K562 (cell line): ENCODE results near the gene FAM219B. TPM values are rescaled to one million over a fixed set of nuclear protein-coding genes. Genes with fewer than 3 reads are reported as not detected.

Experiments used
- ATF1 ChIP-seq, 2 experiments: fragments of 450-650 bp in 1 of 2; IDR thresholded peaks; 2 replicates each; pipeline ENCODE4 v1.6.1; 2016; ENCODE audit warnings: missing compliant biosample characterization in 1 of 2, missing genetic modification characterization in 1 of 2
- CC2D1A ChIP-seq: fragments of 450-650 bp; IDR thresholded peaks from 2 replicates; pipeline ENCODE4 v1.6.1; 2017; ENCODE audit warnings: mild to moderate bottlenecking
- CHCHD3 ChIP-seq: fragments of 250-450 bp; sonication (Bioruptor Pico); IDR thresholded peaks from 2 replicates; pipeline ENCODE4 v2.1.2; 2022; ENCODE audit warnings: mild to moderate bottlenecking
- E2F8 ChIP-seq: fragments of 450-650 bp; IDR thresholded peaks from 2 replicates; pipeline ENCODE4 v1.7.1; 2018; ENCODE audit warnings: mild to moderate bottlenecking, low read depth; ENCODE audit not compliant: partially characterized antibody
- EGR1 ChIP-seq: fragments of 450-650 bp; conservative IDR thresholded peaks from 2 replicates; pipeline ENCODE4 v1.6.1; 2017; ENCODE audit warnings: mild to moderate bottlenecking
- ESRRB ChIP-seq: fragments of 250-450 bp; sonication (Bioruptor Pico); IDR thresholded peaks from 2 replicates; pipeline ENCODE4 v1.5.0; 2020; ENCODE audit warnings: mild to moderate bottlenecking, moderate library complexity, borderline replicate concordance
- ETV5 ChIP-seq: sonication (generic); formaldehyde crosslinking; IDR thresholded peaks from 2 replicates; pipeline ENCODE4 v1.4.0; 2020; ENCODE audit warnings: low read depth, mild to moderate bottlenecking, missing genetic modification reagents
- MAFF ChIP-seq: IDR thresholded peaks from 2 replicates; pipeline ENCODE4 v1.6.1; 2012; ENCODE audit warnings: low read length, improper control_type of control experiment
- MBD2 ChIP-seq: sonication (generic); IDR thresholded peaks from 2 replicates; pipeline ENCODE4 v1.6.1; 2016; ENCODE audit warnings: low read depth, borderline replicate concordance
- MEF2A ChIP-seq: IDR thresholded peaks from 2 replicates; pipeline ENCODE4 v1.6.1; 2011; ENCODE audit warnings: low read depth, mild to moderate bottlenecking, low read length, moderate library complexity; ENCODE audit not compliant: control insufficient read depth
- MEF2D ChIP-seq: conservative IDR thresholded peaks from 2 replicates; pipeline ENCODE4 v1.6.1; 2016; ENCODE audit warnings: low read depth, missing genetic modification characterization, missing compliant biosample characterization
- PYGO2 ChIP-seq: fragments of 450-650 bp; IDR thresholded peaks from 2 replicates; pipeline ENCODE4 v1.6.1; 2016; ENCODE audit warnings: mild to moderate bottlenecking, missing genetic modification characterization, moderate library complexity, missing compliant biosample characterization
- RREB1 ChIP-seq: fragments of 250-450 bp; sonication (Bioruptor Pico); IDR thresholded peaks from 2 replicates; pipeline ENCODE4 v1.4.0; 2020
- TARDBP ChIP-seq: fragments of 450-650 bp; IDR thresholded peaks from 2 replicates; pipeline ENCODE4 v1.6.1; 2016
- TCF3 ChIP-seq: sonication (generic); formaldehyde crosslinking; IDR thresholded peaks from 2 replicates; pipeline ENCODE4 v1.4.0; 2020; ENCODE audit warnings: mild to moderate bottlenecking, missing genetic modification reagents
- USF1 ChIP-seq: sonication (generic); formaldehyde crosslinking; IDR thresholded peaks from 2 replicates; pipeline ENCODE4 v1.9.0; 2022; ENCODE audit warnings: mild to moderate bottlenecking, missing genetic modification reagents
- WHSC1 ChIP-seq: IDR thresholded peaks from one replicate; pipeline ENCODE4 v1.6.1; 2012; ENCODE audit warnings: low read length, control low read depth, inconsistent platforms
- ZBTB1 ChIP-seq: sonication (generic); formaldehyde crosslinking; IDR thresholded peaks from 2 replicates; pipeline ENCODE4 v1.8.1; 2023; ENCODE audit warnings: missing genetic modification reagents, low read depth, mild to moderate bottlenecking, borderline replicate concordance
- ZKSCAN1 ChIP-seq: fragments of 150-350 bp; IDR thresholded peaks from 2 replicates; pipeline ENCODE4 v1.6.1; 2016; ENCODE audit warnings: low read depth, low read length
- ZNF174 ChIP-seq: fragments of 250-450 bp; sonication (Bioruptor Pico); IDR thresholded peaks from 2 replicates; pipeline ENCODE4 v1.4.0; 2020; ENCODE audit warnings: mild to moderate bottlenecking
- ZNF354B ChIP-seq: fragments of 250-450 bp; sonication (Bioruptor Pico); IDR thresholded peaks from 2 replicates; pipeline ENCODE4 v1.4.0; 2020
- ZNF41 ChIP-seq: fragments of 250-450 bp; sonication (Bioruptor Pico); conservative IDR thresholded peaks from 2 replicates; pipeline ENCODE4 v1.4.0; 2020; ENCODE audit warnings: mild to moderate bottlenecking
- ZNF551 ChIP-seq: fragments of 250-450 bp; sonication (Bioruptor Pico); IDR thresholded peaks from 2 replicates; pipeline ENCODE4 v1.5.0; 2021; ENCODE audit warnings: mild to moderate bottlenecking, moderate library complexity
- polyA plus RNA-seq, 8 experiments: library from polyadenylated mRNA; depleted of rRNA in 4 of 8; stranded (reverse) in 5 of 8; unstranded in 3 of 8; fragments of >200 nt; fragmentation: Nextera tagmentation in 2 of 8; fragmentation: Illumina TruSeq in 1 of 8; extraction: Ambion mirVana in 2 of 8; extraction: Trizol in 1 of 8; gene quantifications; 2 replicates each; pipeline versions ENCODE4 v1.2.1 to v1.2.3, GENCODE V29; 2011 to 2014; ENCODE audit warnings: inconsistent platforms in 1 of 8, missing spikeins in 1 of 8
- total RNA-seq, 7 experiments: library from RNA; depleted of rRNA in 6 of 7; stranded (reverse); fragments of >200 nt in 6 of 7; fragmentation: Illumina TruSeq in 2 of 7; extraction: Trizol in 2 of 7; gene quantifications; 2 replicates each; pipeline versions ENCODE4 v1.2.1 to v1.2.3, GENCODE V29; 2011 to 2021; ENCODE audit warnings: low replicate concordance in 1 of 7

FAM219B gene
- total and polyA plus RNA-seq, 9 of the 15 experiments (the other 6 are each of a cell fraction or from before 2014, with no cell fraction given) = 6.8 to 50.4 (median 29.4) TPM

GRCh38 chr15:74954515-74954914, 47.9 kb upstream of the FAM219B start (continued):
- TF ChIP-seq E2F8 (peak; percentile 54), ZNF551 (no peak), WHSC1 (no peak), PYGO2 (tag) (peak; percentile 69; the same call in 1 of the 2 replicates), USF1 (CRISPR knock-in tag) (no peak), TCF3 (CRISPR knock-in tag) (peak; percentile 99), MBD2 (peak; percentile 89), MAFF (peak; percentile 31; the same call in 1 of the 2 replicates), CHCHD3 (no peak), ZBTB1 (no peak), EGR1 (peak; percentile 62), RREB1 (no peak), ETV5 (no peak), TARDBP (peak; percentile 96), ZNF41 (CRISPR knock-in tag) (peak; percentile 71; the same call in 1 of the 2 replicates), MEF2D (tag) (peak; percentile 74; the same call in 1 of the 2 replicates), ZNF354B (CRISPR knock-in tag) (no peak), ZKSCAN1 (peak; percentile 49; the same call in 1 of the 2 replicates), ESRRB (no peak), CC2D1A (peak; percentile 96), MEF2A (peak; percentile 52; the same call in 1 of the 2 replicates), ZNF174 (CRISPR knock-in tag) (no peak), ATF1 (CRISPR knock-in tag; IDR thresholded peaks at IDR 0.05) (no peak), ATF1 (tag; IDR thresholded peaks at IDR 0.05) (peak; percentile 65)
